ENCODE results near the gene AIF1.

Gene AIF1

DNA sequence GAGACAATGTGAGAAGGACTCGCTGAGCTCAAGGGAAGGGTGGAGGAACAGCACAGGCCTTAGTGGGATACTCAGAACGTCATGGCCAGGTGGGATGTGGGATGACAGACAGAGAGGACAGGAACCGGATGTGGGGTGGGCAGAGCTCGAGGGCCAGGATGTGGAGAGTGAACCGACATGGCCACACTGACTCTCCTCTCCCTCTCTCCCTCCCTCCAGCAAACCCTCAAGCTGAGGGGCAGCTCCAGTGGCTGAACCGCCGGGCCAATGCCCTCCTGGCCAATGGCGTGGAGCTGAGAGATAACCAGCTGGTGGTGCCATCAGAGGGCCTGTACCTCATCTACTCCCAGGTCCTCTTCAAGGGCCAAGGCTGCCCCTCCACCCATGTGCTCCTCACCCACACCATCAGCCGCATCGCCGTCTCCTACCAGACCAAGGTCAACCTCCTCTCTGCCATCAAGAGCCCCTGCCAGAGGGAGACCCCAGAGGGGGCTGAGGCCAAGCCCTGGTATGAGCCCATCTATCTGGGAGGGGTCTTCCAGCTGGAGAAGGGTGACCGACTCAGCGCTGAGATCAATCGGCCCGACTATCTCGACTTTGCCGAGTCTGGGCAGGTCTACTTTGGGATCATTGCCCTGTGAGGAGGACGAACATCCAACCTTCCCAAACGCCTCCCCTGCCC lies 38.0 kb upstream of the AIF1 start:
- Histone ChIP-seq H3K36me3 (ENCODE audit: control insufficient read depth, insufficient read depth, low read length) (no peaks in the 10 kb centered on the region), H3K4me3 (ENCODE audit: low read depth, low read length) (no peak overlapping the region), H3K27me3 (ENCODE audit: control insufficient read depth, insufficient read depth, low read length) (peaks cover 21% of the 10 kb centered on the region), H3K9ac (ENCODE audit: low read depth, low read length) (no peak overlapping the region), H3K4me1 (ENCODE audit: control insufficient read depth, insufficient read depth, low read length) (peaks cover 12% of the 10 kb centered on the region), H3K9me3 (ENCODE audit: control insufficient read depth, insufficient read depth, low read length) (no peaks in the 10 kb centered on the region)

GRCh38 chr6:31577579-31577966 lies 37.5 kb upstream of the AIF1 start:
- H3K9me3 ChIP-seq (ENCODE audit: control insufficient read depth, insufficient read depth, low read length): no peaks in the 10 kb centered on the region
- H3K27me3 ChIP-seq (ENCODE audit: control insufficient read depth, insufficient read depth, low read length): peaks cover 21% of the 10 kb centered on the region
- H3K9ac ChIP-seq (ENCODE audit: low read depth, low read length): no peak overlapping the region
- peaks cover 13% of the 10 kb centered on the region for H3K4me1 ChIP-seq (ENCODE audit: control insufficient read depth, insufficient read depth, low read length)
- no peaks in the 10 kb centered on the region for H3K36me3 ChIP-seq (ENCODE audit: control insufficient read depth, insufficient read depth, low read length)
- H3K4me3 ChIP-seq (ENCODE audit: low read depth, low read length): no peak overlapping the region

DNA sequence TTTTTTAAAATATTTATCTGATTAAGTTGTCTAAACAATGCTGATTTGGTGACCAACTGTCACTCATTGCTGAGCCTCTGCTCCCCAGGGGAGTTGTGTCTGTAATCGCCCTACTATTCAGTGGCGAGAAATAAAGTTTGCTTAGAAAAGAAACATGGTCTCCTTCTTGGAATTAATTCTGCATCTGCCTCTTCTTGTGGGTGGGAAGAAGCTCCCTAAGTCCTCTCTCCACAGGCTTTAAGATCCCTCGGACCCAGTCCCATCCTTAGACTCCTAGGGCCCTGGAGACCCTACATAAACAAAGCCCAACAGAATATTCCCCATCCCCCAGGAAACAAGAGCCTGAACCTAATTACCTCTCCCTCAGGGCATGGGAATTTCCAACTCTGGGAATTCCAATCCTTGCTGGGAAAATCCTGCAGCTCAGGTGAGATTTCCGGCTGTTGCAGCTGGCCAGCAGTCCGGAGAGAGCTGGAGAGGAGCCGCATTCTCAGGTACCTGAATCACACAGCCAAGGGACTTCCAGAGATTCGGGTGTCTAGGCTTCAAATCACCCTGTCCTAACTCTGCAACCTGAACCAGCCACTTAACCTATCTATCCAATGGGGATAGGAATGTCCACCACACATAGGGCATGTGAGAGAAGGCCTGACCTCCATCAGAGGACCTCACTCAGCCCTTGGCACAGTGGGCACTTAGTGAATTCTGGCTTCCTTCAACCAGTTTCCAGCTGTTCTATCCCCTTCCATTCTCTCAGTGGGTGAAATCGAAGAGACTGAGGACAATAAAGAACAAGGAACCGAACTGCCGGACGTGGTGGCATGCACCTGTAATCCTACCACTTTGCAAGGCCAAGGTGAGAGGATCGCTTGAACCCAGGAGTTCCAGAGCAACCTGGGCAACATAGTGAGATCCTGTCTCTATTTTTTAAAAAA lies 36.6 kb upstream of the AIF1 start:
- Histone ChIP-seq H3K36me3 (ENCODE audit: control insufficient read depth, insufficient read depth, low read length) (no peaks in the 10 kb centered on the region), H3K9me3 (ENCODE audit: control insufficient read depth, insufficient read depth, low read length) (no peaks in the 10 kb centered on the region), H3K4me1 (ENCODE audit: control insufficient read depth, insufficient read depth, low read length) (peaks cover 13% of the 10 kb centered on the region), H3K27me3 (ENCODE audit: control insufficient read depth, insufficient read depth, low read length) (peaks cover 21% of the 10 kb centered on the region), H3K9ac (ENCODE audit: low read depth, low read length) (no peak overlapping the region), H3K4me3 (ENCODE audit: low read depth, low read length) (no peak overlapping the region)

GRCh38 chr6:31579119-31579505 lies 35.9 kb upstream of the AIF1 start:
- Histone ChIP-seq H3K9me3 (ENCODE audit: control insufficient read depth, insufficient read depth, low read length) (no peaks in the 10 kb centered on the region), H3K36me3 (ENCODE audit: control insufficient read depth, insufficient read depth, low read length) (no peaks in the 10 kb centered on the region), H3K27me3 (ENCODE audit: control insufficient read depth, insufficient read depth, low read length) (peaks cover 21% of the 10 kb centered on the region), H3K4me3 (ENCODE audit: low read depth, low read length) (no peak overlapping the region), H3K4me1 (ENCODE audit: control insufficient read depth, insufficient read depth, low read length) (peaks cover 13% of the 10 kb centered on the region), H3K9ac (ENCODE audit: low read depth, low read length) (no peak overlapping the region)

- peak overlapping the region; percentile 82 for H3K4me3 ChIP-seq (ENCODE audit: low read depth, low read length)
- H3K9me3 ChIP-seq (ENCODE audit: control insufficient read depth, insufficient read depth, low read length): no peaks in the 10 kb centered on the region
- H3K27me3 ChIP-seq (ENCODE audit: control insufficient read depth, insufficient read depth, low read length): peaks cover 21% of the 10 kb centered on the region
- peaks cover 13% of the 10 kb centered on the region for H3K4me1 ChIP-seq (ENCODE audit: control insufficient read depth, insufficient read depth, low read length)
- no peak overlapping the region for H3K9ac ChIP-seq (ENCODE audit: low read depth, low read length)
- no peaks in the 10 kb centered on the region for H3K36me3 ChIP-seq (ENCODE audit: control insufficient read depth, insufficient read depth, low read length)
These were observed 35.2 kb upstream of the AIF1 start for GRCh38 chr6:31579546-31580437.

- peaks cover 13% of the 10 kb centered on the region for H3K4me1 ChIP-seq (ENCODE audit: control insufficient read depth, insufficient read depth, low read length)
- H3K9me3 ChIP-seq (ENCODE audit: control insufficient read depth, insufficient read depth, low read length): no peaks in the 10 kb centered on the region
- H3K27me3 ChIP-seq (ENCODE audit: control insufficient read depth, insufficient read depth, low read length): peaks cover 20% of the 10 kb centered on the region
- H3K4me3 ChIP-seq (ENCODE audit: low read depth, low read length): peak overlapping the region; percentile 82
- H3K9ac ChIP-seq (ENCODE audit: low read depth, low read length): no peak overlapping the region
- H3K36me3 ChIP-seq (ENCODE audit: control insufficient read depth, insufficient read depth, low read length): no peaks in the 10 kb centered on the region
These were observed 34.6 kb upstream of the AIF1 start for GRCh38 chr6:31580438-31580740.

DNA sequence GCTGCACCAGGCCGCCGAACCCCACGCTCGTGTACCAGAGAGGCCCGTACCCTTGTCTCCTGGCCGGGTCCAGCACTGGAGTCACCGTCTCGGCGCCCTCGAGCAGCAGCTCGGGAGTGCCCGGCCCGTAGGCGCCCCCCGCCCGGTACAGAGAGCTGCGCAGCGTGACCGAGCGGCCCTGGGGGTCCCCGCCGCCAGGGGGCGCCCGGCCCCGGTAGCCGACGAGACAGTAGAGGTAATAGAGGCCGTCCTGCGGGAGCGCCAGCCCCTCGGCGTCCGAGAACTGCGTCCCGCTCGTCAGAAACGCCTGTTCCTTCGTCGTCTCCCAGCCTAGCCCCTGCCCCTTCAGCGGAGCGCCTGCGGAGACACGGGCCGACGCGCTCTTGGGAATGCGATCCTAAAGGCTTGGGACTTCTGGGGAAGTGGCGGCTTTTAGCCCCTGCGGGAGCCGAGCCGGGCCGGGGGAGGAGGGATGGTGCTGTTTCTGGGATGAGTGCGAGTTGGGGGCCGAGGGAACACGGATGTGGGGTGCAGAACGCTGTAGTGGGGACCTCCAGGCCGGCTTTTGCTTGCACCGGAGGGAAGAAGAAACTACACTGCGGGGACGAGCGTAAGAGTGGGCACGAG lies 34.1 kb upstream of the AIF1 start:
- Histone ChIP-seq H3K36me3 (ENCODE audit: control insufficient read depth, insufficient read depth, low read length) (no peaks in the 10 kb centered on the region), H3K4me1 (ENCODE audit: control insufficient read depth, insufficient read depth, low read length) (peaks cover 13% of the 10 kb centered on the region), H3K9me3 (ENCODE audit: control insufficient read depth, insufficient read depth, low read length) (no peaks in the 10 kb centered on the region), H3K27me3 (ENCODE audit: control insufficient read depth, insufficient read depth, low read length) (peaks cover 18% of the 10 kb centered on the region), H3K4me3 (ENCODE audit: low read depth, low read length) (peak overlapping the region; percentile 82), H3K9ac (ENCODE audit: low read depth, low read length) (peak overlapping the region; percentile 79)

DNA sequence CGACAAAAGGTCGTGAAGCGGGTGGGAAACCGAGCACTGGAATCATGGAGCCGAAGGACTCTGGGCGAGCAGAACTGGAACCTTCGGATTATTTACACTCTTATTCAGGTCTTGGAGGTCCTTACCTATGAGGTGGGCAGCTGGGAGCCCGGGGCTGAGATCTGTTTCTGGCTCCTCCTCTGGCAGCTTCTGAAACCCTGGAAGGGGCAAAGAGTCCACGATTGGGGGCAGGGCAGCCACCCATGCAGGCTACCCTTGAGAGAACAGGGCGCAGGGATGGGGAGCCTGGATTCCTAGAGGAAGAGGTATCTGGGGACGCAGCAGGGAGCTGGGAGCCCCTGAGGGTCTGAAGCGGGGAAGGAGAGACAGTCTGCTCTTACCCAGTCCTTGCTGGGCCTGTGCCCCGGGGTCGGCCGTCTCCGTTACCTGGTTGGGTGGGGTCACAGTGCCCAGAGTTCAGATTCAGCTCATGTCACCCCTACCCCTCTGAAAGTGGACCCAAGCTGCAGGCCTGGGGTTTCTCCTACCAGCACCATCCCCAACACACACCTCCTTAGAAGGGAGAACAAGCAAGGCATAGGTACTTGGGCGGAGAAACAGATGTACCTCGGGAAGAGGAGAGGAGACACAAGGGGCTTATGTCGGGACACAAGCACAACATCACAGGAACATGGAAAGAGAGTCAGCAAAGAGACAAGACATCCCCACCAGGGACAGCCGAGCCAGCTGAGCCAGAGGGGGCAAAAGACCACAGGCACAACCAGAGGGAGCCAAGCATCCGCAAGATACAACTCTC lies 33.4 kb upstream of the AIF1 start:
- Histone ChIP-seq H3K36me3 (ENCODE audit: control insufficient read depth, insufficient read depth, low read length) (no peaks in the 10 kb centered on the region), H3K4me1 (ENCODE audit: control insufficient read depth, insufficient read depth, low read length) (peaks cover 13% of the 10 kb centered on the region), H3K9ac (ENCODE audit: low read depth, low read length) (peak overlapping the region; percentile 79), H3K27me3 (ENCODE audit: control insufficient read depth, insufficient read depth, low read length) (peaks cover 17% of the 10 kb centered on the region), H3K9me3 (ENCODE audit: control insufficient read depth, insufficient read depth, low read length) (no peaks in the 10 kb centered on the region), H3K4me3 (ENCODE audit: low read depth, low read length) (peak overlapping the region; percentile 82)

DNA sequence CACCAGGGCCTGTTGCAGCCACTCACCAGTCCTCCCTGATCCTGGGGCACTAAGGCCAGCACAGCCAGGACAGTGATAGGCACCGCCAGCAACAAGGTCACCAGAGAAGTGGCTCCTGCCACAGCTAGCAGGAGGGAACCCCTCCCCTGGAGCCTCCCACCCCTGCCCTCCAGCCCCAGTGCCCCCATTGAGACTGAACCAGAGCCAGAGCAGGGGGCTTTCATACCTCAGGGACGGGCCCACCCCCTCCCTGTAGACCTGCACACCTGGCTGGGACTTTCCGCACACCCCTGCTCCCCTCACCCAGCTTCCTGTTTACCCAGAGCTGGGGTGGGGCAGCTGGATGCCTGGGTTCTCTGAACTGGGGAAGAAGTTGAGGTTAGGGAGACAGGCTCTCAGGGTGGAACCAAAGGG lies 32.8 kb upstream of the AIF1 start, which contains the start of gene LTB:
LTB (minus strand) TSS at position 195 of the 414 bp plus-strand sequence; CDS start at position 188, 7 bp downstream.
- peaks cover 16% of the 10 kb centered on the region for H3K27me3 ChIP-seq (ENCODE audit: control insufficient read depth, insufficient read depth, low read length)
- peaks cover 13% of the 10 kb centered on the region for H3K4me1 ChIP-seq (ENCODE audit: control insufficient read depth, insufficient read depth, low read length)
- H3K9me3 ChIP-seq (ENCODE audit: control insufficient read depth, insufficient read depth, low read length): no peaks in the 10 kb centered on the region
- no peaks in the 10 kb centered on the region for H3K36me3 ChIP-seq (ENCODE audit: control insufficient read depth, insufficient read depth, low read length)
- H3K4me3 ChIP-seq (ENCODE audit: low read depth, low read length): peak within 1 kb of the TSS; percentile 82
- peak within 1 kb of the TSS; percentile 79 for H3K9ac ChIP-seq (ENCODE audit: low read depth, low read length)

GRCh38 chr6:31585491-31585890 lies 29.5 kb upstream of the AIF1 start:
- H3K36me3 ChIP-seq (ENCODE audit: control insufficient read depth, insufficient read depth, low read length): no peaks in the 10 kb centered on the region
- no peak overlapping the region for H3K9ac ChIP-seq (ENCODE audit: low read depth, low read length)
- no peak overlapping the region for H3K4me3 ChIP-seq (ENCODE audit: low read depth, low read length)
- peaks cover 5% of the 10 kb centered on the region for H3K4me1 ChIP-seq (ENCODE audit: control insufficient read depth, insufficient read depth, low read length)
- H3K27me3 ChIP-seq (ENCODE audit: control insufficient read depth, insufficient read depth, low read length): peaks cover 6% of the 10 kb centered on the region
- H3K9me3 ChIP-seq (ENCODE audit: control insufficient read depth, insufficient read depth, low read length): no peaks in the 10 kb centered on the region
